Kidney epithelial cell (primary cell): ENCODE results near the gene STARD4. TPM values are rescaled to one million over a fixed set of nuclear protein-coding genes. Genes with fewer than 3 reads are reported as not detected.

Source experiments
- DNase-seq: peaks from one replicate; pipeline ENCODE4 v3.0.0-alpha.2; 2010; ENCODE audit warnings: low read depth
- H3K27me3 ChIP-seq: 2 replicates; pipeline ENCODE4 v1.6.0; 2011; ENCODE audit warnings: low read length; ENCODE audit not compliant: control insufficient read depth, insufficient read depth
- H3K36me3 ChIP-seq: 2 replicates; pipeline ENCODE4 v1.5.1; 2011; ENCODE audit warnings: low read length; ENCODE audit not compliant: control insufficient read depth, insufficient read depth
- H3K4me3 ChIP-seq: 2 replicates; pipeline ENCODE4 v1.5.1; 2011; ENCODE audit warnings: low read depth, mild to moderate bottlenecking, control low read depth, low read length
- total RNA-seq: library from RNA; depleted of rRNA; stranded (reverse); fragments of >200 nt; gene quantifications from 2 replicates; pipeline ENCODE4 v1.2.3, GENCODE V29; 2015
- TF ChIP-seq, protein P1 (sequence below): IDR thresholded peaks from 2 replicates; pipeline ENCODE4 v1.5.1; 2011; ENCODE audit warnings: mild to moderate bottlenecking, moderate library complexity, low read length, control low read depth, inconsistent platforms; ENCODE audit not compliant: insufficient read depth, poor library complexity, severe bottlenecking

STARD4 gene, protein sequence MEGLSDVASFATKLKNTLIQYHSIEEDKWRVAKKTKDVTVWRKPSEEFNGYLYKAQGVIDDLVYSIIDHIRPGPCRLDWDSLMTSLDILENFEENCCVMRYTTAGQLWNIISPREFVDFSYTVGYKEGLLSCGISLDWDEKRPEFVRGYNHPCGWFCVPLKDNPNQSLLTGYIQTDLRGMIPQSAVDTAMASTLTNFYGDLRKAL
- total RNA-seq = 45.8 and 56.1 TPM in 2 replicates

DNA sequence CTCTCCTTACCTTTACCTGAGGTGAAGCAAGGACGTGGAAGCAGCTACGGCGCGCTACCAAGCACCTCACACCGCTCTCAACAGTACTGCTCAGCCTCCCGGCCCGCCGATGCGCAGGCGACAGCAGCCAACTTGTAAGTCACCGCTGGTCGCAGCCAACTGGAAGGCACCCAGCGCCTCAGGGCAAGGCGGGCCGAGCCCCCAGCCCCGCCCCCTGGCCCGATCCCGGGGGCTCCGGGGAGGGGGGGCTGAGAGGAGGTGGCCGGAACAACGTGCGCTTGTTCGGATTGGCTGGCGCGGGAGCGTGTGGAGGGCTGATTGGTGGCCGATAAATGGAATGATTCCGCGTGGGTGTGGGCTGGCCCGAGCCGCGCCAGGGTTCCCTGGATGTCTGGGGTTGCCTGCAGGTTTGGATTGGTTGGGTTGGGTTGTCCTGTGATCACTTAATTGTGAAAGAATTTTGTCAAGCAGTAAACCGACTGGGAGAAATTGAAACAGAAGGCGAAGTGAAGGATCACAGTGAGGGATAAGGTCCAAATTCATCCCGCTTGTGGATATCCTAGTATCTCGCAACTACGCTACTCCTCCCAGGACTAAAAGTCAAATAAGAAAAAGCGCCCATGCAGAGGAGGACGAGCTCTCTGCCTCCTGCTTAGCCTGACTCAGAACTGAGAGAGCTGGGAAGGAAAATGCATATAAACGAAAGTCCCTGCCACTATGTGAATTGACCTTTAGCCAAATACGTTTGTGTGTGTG, at the start of gene STARD4:
Gene STARD4 (minus strand): TSS at position 161 of the 756 bp plus-strand sequence. CDS start 5,102 bp downstream, outside the sequence.
- TF ChIP-seq, protein P1, sequence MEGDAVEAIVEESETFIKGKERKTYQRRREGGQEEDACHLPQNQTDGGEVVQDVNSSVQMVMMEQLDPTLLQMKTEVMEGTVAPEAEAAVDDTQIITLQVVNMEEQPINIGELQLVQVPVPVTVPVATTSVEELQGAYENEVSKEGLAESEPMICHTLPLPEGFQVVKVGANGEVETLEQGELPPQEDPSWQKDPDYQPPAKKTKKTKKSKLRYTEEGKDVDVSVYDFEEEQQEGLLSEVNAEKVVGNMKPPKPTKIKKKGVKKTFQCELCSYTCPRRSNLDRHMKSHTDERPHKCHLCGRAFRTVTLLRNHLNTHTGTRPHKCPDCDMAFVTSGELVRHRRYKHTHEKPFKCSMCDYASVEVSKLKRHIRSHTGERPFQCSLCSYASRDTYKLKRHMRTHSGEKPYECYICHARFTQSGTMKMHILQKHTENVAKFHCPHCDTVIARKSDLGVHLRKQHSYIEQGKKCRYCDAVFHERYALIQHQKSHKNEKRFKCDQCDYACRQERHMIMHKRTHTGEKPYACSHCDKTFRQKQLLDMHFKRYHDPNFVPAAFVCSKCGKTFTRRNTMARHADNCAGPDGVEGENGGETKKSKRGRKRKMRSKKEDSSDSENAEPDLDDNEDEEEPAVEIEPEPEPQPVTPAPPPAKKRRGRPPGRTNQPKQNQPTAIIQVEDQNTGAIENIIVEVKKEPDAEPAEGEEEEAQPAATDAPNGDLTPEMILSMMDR = no peak
- H3K27me3 ChIP-seq = no peaks in the 10 kb centered on the region
- DNase-seq = peak; percentile 87

DNA sequence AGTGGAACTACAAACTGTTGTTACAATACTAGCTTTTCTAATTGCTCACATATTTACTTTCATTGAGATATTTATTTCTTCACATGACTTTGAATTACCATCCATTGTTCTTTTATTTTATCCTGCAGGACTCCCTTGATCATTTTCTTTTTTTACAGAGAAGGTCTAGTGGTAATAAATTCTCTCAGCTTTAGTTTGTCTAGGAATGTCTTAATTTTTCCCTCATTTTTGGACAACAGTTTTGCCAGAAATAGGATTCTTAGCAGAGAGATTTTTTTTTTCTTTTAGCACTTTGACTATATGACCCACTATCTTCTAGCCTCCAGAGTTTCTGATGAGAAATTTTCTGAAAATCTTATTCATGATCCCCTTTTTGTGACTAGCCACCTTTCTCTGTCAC, 47.3 kb upstream of the STARD4 start:
- TF ChIP-seq, protein P1 = no peak
- Histone ChIP-seq H3K4me3 (no peak overlapping the region), H3K27me3 (no peaks in the 10 kb centered on the region), H3K36me3 (no peaks in the 10 kb centered on the region)
- DNase-seq = no peak

More for the DNA sequence above, at the start of gene STARD4:
- H3K4me3 ChIP-seq = peak within 1 kb of the TSS; percentile 98
- H3K36me3 ChIP-seq = no peaks in the 10 kb centered on the region

DNA sequence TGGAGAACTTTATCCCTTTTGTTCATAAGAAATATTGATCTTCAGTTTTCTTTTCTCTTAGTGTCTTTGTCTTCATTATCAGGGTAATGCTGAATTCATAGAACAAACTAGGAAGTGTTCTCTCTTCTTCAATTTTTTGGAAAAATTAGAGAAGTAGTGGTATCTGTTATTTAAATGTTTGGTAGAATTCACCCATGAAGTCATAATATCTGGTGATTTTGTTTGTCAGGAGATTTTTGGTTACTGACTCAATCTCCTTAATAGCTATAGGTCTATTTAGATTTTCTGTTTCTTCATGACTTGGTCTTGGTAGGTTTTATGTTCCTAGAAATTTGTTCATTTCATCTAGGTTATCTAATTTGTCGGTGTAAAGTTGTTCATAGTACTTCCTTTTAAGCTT, 45.4 kb upstream of the STARD4 start:
- no peaks in the 10 kb centered on the region for H3K27me3 ChIP-seq
- H3K4me3 ChIP-seq = no peak overlapping the region
- no peaks in the 10 kb centered on the region for H3K36me3 ChIP-seq
- no peak for DNase-seq
- TF ChIP-seq, protein P1 = no peak

DNA sequence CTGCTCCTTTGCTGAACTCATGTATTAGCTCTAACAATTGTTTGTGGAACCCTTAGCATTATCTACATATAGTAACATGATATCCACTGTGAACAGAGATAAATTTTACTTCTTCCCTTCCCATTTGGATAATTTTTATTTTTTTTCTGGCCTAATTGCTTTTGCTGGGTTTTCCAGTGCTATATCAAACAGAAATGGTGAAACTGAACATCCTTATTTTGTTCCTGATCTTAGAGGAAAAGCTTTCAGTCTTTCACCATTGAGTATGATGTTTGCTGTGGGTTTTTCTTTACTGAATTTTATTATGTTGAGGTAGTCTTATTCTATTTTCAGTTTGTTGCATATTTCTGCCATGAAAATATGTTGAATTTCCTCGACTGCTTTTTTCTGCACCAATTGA, 44.8 kb upstream of the STARD4 start:
- Histone ChIP-seq H3K27me3 (no peaks in the 10 kb centered on the region), H3K4me3 (no peak overlapping the region), H3K36me3 (no peaks in the 10 kb centered on the region)
- TF ChIP-seq, protein P1 = no peak
- DNase-seq = no peak

DNA sequence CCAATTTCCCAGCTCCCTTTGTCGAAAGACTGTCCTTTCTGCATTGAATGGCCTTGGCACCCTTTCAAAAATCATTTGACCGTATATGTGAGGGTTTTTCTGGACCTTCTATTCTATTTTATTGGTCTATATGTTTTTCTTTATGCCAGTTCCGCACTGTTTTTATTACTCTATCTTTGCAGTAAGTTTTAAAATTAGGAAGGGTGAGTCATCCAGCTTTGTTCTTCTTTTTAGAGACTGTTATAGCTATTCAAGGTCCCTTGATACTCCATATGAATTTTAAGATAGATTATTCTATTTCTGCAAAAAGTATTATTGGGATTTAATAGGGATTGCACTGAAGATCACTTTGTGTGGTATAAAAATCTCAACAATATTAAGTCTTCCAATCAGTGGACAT, 44.2 kb upstream of the STARD4 start:
- TF ChIP-seq, protein P1 = no peak
- DNase-seq = no peak
- Histone ChIP-seq H3K4me3 (no peak overlapping the region), H3K36me3 (no peaks in the 10 kb centered on the region), H3K27me3 (no peaks in the 10 kb centered on the region)
